Endodermal cell (in vitro differentiated cells): ENCODE results near the gene TM7SF3. TPM values are rescaled to one million over a fixed set of nuclear protein-coding genes. Genes with fewer than 3 reads are reported as not detected.

Source experiments
- DNase-seq: peaks from one replicate; pipeline ENCODE4 v3.0.0-alpha.2; 2017
- H3K27ac ChIP-seq: 2 replicates; pipeline ENCODE4 v1.5.1; 2013; ENCODE audit warnings: mild to moderate bottlenecking, low read depth, low read length, moderate library complexity
- H3K27me3 ChIP-seq: 2 replicates; pipeline ENCODE4 v1.6.1; 2013; ENCODE audit warnings: mild to moderate bottlenecking, low read length, moderate library complexity; ENCODE audit not compliant: insufficient read depth, control insufficient read depth, poor library complexity, severe bottlenecking
- H3K36me3 ChIP-seq: 2 replicates; pipeline ENCODE4 v1.7.0; 2013; ENCODE audit warnings: mild to moderate bottlenecking, low read length, moderate library complexity; ENCODE audit not compliant: control insufficient read depth, insufficient read depth
- H3K4me1 ChIP-seq: one replicate; pipeline ENCODE4 v1.7.0; 2013; ENCODE audit warnings: low read length; ENCODE audit not compliant: control insufficient read depth, insufficient read depth
- H3K4me3 ChIP-seq: 2 replicates; pipeline ENCODE4 v1.5.1; 2013; ENCODE audit warnings: mild to moderate bottlenecking, low read length, moderate library complexity
- H3K9ac ChIP-seq: 2 replicates; pipeline ENCODE4 v1.6.1; 2013; ENCODE audit warnings: mild to moderate bottlenecking, low read length, moderate library complexity; ENCODE audit not compliant: poor library complexity, severe bottlenecking; ENCODE audit errors: extremely low read depth
- H3K9me3 ChIP-seq: 2 replicates; pipeline ENCODE4 v1.6.1; 2013; ENCODE audit warnings: mild to moderate bottlenecking, low read length, moderate library complexity; ENCODE audit not compliant: control insufficient read depth
- H3K27ac Mint-ChIP-seq: 2 replicates; pipeline ENCODE4 v1.8.0; 2020; ENCODE audit warnings: mixed read lengths
- H3K27me3 Mint-ChIP-seq: 2 replicates; pipeline ENCODE4 v1.8.0; 2021; ENCODE audit warnings: mild to moderate bottlenecking, mixed read lengths; ENCODE audit not compliant: insufficient read depth
- H3K36me3 Mint-ChIP-seq: 2 replicates; pipeline ENCODE4 v1.8.0; 2020; ENCODE audit warnings: low read depth, mixed read lengths
- H3K4me1 Mint-ChIP-seq: 2 replicates; pipeline ENCODE4 v1.8.0; 2020; ENCODE audit warnings: mixed read lengths
- H3K4me3 Mint-ChIP-seq: 2 replicates; pipeline ENCODE4 v1.8.0; 2020; ENCODE audit warnings: mild to moderate bottlenecking, moderate library complexity, mixed read lengths
- H3K9me3 Mint-ChIP-seq: 2 replicates; pipeline ENCODE4 v1.8.0; 2020; ENCODE audit warnings: mild to moderate bottlenecking, mixed read lengths
- WGBS, 2 experiments: methylation state at CpG; one replicate each; pipeline versions ENCODE4 v1.1.5 to v1.1.7; 2013; ENCODE audit warnings: missing lambda C conversion rate in 2 of 2, mixed read lengths in 1 of 2; ENCODE audit not compliant: insufficient coverage in 1 of 2, insufficient read length in 1 of 2; 5-methylcytosine and 5-hydroxymethylcytosine counted together
- total RNA-seq, 2 donors: library from RNA; stranded (reverse); fragmentation: NEBNext Ultra II Directional in 1 of 2; extraction: Animal tissue kit (Norgen Biotek cat#: 25700) in 1 of 2; gene quantifications; 2 replicates in 1 of 2; 3 replicates in 1 of 2; pipeline ENCODE4 v1.2.1, GENCODE V29; 2021
- TF ChIP-seq, protein P1 (sequence below): fragments of 200-600 bp; sonication (generic); conservative IDR thresholded peaks from 2 replicates; pipeline ENCODE4 v1.5.0; 2021; ENCODE audit warnings: antibody characterized with exemption, mild to moderate bottlenecking

Gene TM7SF3
- total RNA-seq, 2 donors from 2014 or later = 55.7 to 86.8 TPM

DNA sequence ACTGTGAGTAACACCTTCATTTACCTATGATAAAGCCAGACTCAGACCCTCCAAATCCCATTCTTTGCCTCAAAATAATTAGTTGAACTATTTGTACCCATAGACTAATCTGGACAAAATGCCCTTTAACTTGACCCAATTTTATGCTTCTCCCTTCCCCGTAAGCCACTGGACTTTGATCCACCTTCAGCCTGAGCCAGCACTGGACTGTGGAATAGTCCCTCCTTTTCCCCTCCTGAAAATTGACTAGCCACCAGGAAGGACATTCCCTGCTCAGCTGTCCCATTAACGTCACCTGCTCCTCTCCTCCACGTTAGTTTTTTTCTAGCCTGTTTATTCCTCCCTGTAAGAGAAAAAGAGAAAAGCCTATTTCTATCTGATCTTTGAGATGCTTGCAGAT, 18.5 kb upstream of the TM7SF3 start:
- Mint-ChIP-seq H3K27me3 (no peaks in the 10 kb centered on the region), H3K4me3 (no peak overlapping the region), H3K4me1 (no peaks in the 10 kb centered on the region), H3K27ac (no peak overlapping the region), H3K36me3 (peaks cover 73% of the 10 kb centered on the region), H3K9me3 (peaks cover 12% of the 10 kb centered on the region)
- H3K4me1 ChIP-seq = no peaks in the 10 kb centered on the region
- H3K36me3 ChIP-seq = peaks cover 55% of the 10 kb centered on the region
- no peaks in the 10 kb centered on the region for H3K27me3 ChIP-seq
- H3K27ac ChIP-seq = no peak overlapping the region
- no peak overlapping the region for H3K4me3 ChIP-seq
- no peak for DNase-seq
- TF ChIP-seq, protein P1, sequence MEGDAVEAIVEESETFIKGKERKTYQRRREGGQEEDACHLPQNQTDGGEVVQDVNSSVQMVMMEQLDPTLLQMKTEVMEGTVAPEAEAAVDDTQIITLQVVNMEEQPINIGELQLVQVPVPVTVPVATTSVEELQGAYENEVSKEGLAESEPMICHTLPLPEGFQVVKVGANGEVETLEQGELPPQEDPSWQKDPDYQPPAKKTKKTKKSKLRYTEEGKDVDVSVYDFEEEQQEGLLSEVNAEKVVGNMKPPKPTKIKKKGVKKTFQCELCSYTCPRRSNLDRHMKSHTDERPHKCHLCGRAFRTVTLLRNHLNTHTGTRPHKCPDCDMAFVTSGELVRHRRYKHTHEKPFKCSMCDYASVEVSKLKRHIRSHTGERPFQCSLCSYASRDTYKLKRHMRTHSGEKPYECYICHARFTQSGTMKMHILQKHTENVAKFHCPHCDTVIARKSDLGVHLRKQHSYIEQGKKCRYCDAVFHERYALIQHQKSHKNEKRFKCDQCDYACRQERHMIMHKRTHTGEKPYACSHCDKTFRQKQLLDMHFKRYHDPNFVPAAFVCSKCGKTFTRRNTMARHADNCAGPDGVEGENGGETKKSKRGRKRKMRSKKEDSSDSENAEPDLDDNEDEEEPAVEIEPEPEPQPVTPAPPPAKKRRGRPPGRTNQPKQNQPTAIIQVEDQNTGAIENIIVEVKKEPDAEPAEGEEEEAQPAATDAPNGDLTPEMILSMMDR = no peak
- H3K9me3 ChIP-seq = no peaks in the 10 kb centered on the region
- 91 to 98% methylated on average over 3 of the region's 3 CpGs for WGBS, 2 experiments
- no peak overlapping the region for H3K9ac ChIP-seq

DNA sequence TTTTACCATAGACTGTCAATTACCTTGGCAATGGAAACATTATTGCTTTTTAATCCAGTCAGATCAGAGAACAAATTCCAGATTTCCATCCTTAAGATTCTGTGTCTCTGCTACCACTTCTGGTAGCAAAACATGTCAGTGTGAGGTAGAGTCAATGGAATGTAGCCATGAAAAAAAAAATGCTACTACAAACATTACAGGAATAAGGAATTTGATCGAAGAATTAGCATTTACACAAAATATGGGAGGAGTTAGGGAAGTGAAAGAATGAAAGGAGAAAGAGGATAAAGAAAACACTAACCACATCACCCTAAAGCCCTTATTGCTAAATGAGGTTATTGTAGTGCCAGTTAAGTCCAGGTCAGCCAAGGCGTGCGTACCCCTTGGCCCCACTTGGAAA, 17.3 kb upstream of the TM7SF3 start:
- peaks cover 7% of the 10 kb centered on the region for H3K9me3 Mint-ChIP-seq
- H3K4me3 Mint-ChIP-seq = no peak overlapping the region
- no peak for DNase-seq
- H3K4me3 ChIP-seq = no peak overlapping the region
- H3K36me3 ChIP-seq = peaks cover 64% of the 10 kb centered on the region
- TF ChIP-seq, protein P1 = no peak
- no peak overlapping the region for H3K27ac Mint-ChIP-seq
- no peaks in the 10 kb centered on the region for H3K9me3 ChIP-seq
- H3K27me3 Mint-ChIP-seq = no peaks in the 10 kb centered on the region
- H3K36me3 Mint-ChIP-seq = peaks cover 72% of the 10 kb centered on the region
- no peak overlapping the region for H3K9ac ChIP-seq
- H3K4me1 ChIP-seq = no peaks in the 10 kb centered on the region
- no peak overlapping the region for H3K27ac ChIP-seq
- no peaks in the 10 kb centered on the region for H3K4me1 Mint-ChIP-seq
- WGBS, 2 experiments = 85 to 94% methylated on average over 2 of the region's 3 CpGs
- no peaks in the 10 kb centered on the region for H3K27me3 ChIP-seq

DNA sequence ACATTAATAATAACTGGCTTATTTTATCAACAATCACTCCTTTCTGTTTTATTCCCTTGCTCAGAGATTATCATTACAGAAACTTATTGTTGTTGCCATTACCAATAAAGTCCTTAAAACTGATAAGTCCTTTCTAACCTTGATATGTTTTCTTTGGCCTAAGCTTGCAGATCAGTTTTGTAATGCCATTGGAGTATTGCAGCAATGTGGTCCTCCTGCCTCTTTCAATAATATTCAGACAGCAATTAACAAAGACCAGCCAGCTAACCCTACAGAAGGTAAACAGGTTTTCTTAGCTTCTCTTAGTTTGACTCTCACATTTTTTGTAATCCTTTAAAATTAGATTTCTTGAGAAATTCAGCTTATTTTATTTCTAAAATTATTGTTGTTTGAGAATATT, 12.1 kb upstream of the TM7SF3 start:
- no peaks in the 10 kb centered on the region for H3K27me3 Mint-ChIP-seq
- peaks cover 28% of the 10 kb centered on the region for H3K4me1 Mint-ChIP-seq
- H3K27ac Mint-ChIP-seq = no peak overlapping the region
- H3K4me3 Mint-ChIP-seq = no peak overlapping the region
- Histone ChIP-seq H3K4me3 (no peak overlapping the region), H3K36me3 (peaks cover 49% of the 10 kb centered on the region), H3K9ac (no peak overlapping the region), H3K27me3 (no peaks in the 10 kb centered on the region), H3K27ac (no peak overlapping the region), H3K9me3 (no peaks in the 10 kb centered on the region), H3K4me1 (peaks cover 8% of the 10 kb centered on the region)
- TF ChIP-seq, protein P1 = no peak
- H3K36me3 Mint-ChIP-seq = peaks cover 43% of the 10 kb centered on the region
- DNase-seq = no peak
- no peaks in the 10 kb centered on the region for H3K9me3 Mint-ChIP-seq
